Measurements from ENCODE around the gene CPT1A.
A peak's percentile ranks its signal among the peaks of the same experiment; 100 is the strongest.

The CPT1A gene

GRCh38 chr11:68759991-68760390 is 81.7 kb downstream of the CPT1A start:
- DNase-seq (ENCODE audit: low read depth): no peak

GRCh38 chr11:68757711-68758110 is 84.0 kb downstream of the CPT1A start:
- no peak for DNase-seq (ENCODE audit: low read depth)

- peak; percentile 62 for DNase-seq (ENCODE audit: low read depth)
Observed at GRCh38 chr11:68756171-68756766, 85.4 kb downstream of the CPT1A start.

- DNase-seq (ENCODE audit: low read depth): no peak
Observed at GRCh38 chr11:68753300-68753699, 88.4 kb downstream of the CPT1A start.

- peak; percentile 85 for DNase-seq (ENCODE audit: low read depth)
Observed at GRCh38 chr11:68751331-68751856, 90.3 kb downstream of the CPT1A start, which contains the start of gene TESMIN. TSS of gene TESMIN (minus strand) at chr11:68751520. CDS start at chr11:68750660, 860 bp downstream.

GRCh38 chr11:68751004-68751325 is 90.8 kb downstream of the CPT1A start:
- DNase-seq (ENCODE audit: low read depth): no peak

GRCh38 chr11:68750195-68751003 is 91.3 kb downstream of the CPT1A start:
- no peak for DNase-seq (ENCODE audit: low read depth)

- peak; percentile 14 for DNase-seq (ENCODE audit: low read depth)
Observed at GRCh38 chr11:68749229-68750123, 92.2 kb downstream of the CPT1A start.

- DNase-seq (ENCODE audit: low read depth): no peak
Observed at GRCh38 chr11:68748061-68748460, 93.7 kb downstream of the CPT1A start.

- no peak for DNase-seq (ENCODE audit: low read depth)
Observed at GRCh38 chr11:68743539-68743938, 98.2 kb downstream of the CPT1A start.

- DNase-seq (ENCODE audit: low read depth): peak; percentile 15
Observed at GRCh38 chr11:68741463-68741862, 100.3 kb downstream of the CPT1A start.

- peak; percentile 5 for DNase-seq (ENCODE audit: low read depth)
Observed at GRCh38 chr11:68735646-68736045, 106.1 kb downstream of the CPT1A start.

GRCh38 chr11:68735125-68735524 is 106.6 kb downstream of the CPT1A start:
- no peak for DNase-seq (ENCODE audit: low read depth)

- no peak for DNase-seq (ENCODE audit: low read depth)
Observed at GRCh38 chr11:68734111-68734510, 107.6 kb downstream of the CPT1A start.

- peak; percentile 19 for DNase-seq (ENCODE audit: low read depth)
Observed at GRCh38 chr11:68727783-68728182, 113.9 kb downstream of the CPT1A start.

GRCh38 chr11:68724293-68724692 is 117.4 kb downstream of the CPT1A start:
- no peak for DNase-seq (ENCODE audit: low read depth)

- DNase-seq (ENCODE audit: low read depth): no peak
Observed at GRCh38 chr11:68722143-68722542, 119.6 kb downstream of the CPT1A start.

GRCh38 chr11:68721075-68721474 is 120.6 kb downstream of the CPT1A start:
- no peak for DNase-seq (ENCODE audit: low read depth)

GRCh38 chr11:68715456-68716122 is 126.1 kb downstream of the CPT1A start:
- DNase-seq (ENCODE audit: low read depth): no peak

- DNase-seq (ENCODE audit: low read depth): no peak
Observed at GRCh38 chr11:68714060-68714856, 127.5 kb downstream of the CPT1A start.

GRCh38 chr11:68711114-68711513 is 130.6 kb downstream of the CPT1A start:
- no peak for DNase-seq (ENCODE audit: low read depth)
